A172 (cell line): ENCODE measurements around the gene CAPN9. TPM values are rescaled to one million over a fixed set of nuclear protein-coding genes. Genes with fewer than 3 reads are reported as not detected.
"Not testable (repeated sequence)": the region's sequence is repeated elsewhere in the genome, so short reads cannot be mapped to it uniquely, and the experiment has no call there.

Experiments used
- DNase-seq: peaks from one replicate; pipeline ENCODE4 v3.0.0-alpha.2; 2015; ENCODE audit warnings: low spot score
- total RNA-seq: library from RNA; depleted of rRNA; stranded (reverse); fragments of >200 nt; shearing (Covaris generic); gene quantifications from 2 replicates; pipeline ENCODE4 v1.2.3, GENCODE V29; 2014

The CAPN9 gene
- total RNA-seq, 1 experiment from 2014 or later: not detected

DNA sequence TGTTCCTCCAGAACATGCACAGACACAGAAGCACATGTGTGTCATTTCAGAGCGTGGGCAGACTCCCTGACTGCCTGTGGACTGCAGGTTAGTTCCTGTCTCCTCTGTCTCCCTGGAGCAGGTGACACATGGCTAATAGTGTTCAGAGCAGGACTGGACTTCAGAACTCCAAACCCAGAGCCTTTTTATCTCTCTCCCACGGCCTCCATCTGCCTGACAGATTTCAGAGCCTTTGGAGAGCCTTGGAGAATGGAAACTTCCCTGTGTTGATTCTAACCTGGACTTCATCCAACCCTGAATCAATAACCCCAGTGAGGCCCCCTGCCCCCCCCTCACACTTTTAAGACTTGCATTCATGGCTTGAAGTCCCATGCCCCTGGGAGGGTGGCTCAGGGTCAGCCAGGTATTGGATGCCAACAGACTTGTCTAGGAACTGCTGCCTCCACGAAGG, 76.8 kb downstream of the CAPN9 start:
- DNase-seq: no peak

DNA sequence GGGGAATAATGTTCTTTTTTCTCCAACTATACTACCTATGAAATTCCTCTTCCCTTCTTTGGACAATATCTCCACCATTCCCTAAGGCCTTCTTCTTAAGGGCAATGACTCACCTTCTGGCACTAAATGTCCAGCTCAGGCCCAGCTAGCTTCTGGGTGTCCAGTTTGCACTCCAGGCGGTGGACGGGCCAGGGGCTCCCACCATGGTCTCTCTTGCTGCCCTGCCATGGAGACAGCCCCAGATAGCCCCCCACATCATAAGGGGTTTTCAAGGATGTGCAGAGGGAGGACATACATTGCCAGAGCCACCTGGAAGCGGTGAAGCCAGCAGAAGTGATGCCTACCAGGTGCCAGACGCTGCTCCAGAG, 77.3 kb downstream of the CAPN9 start:
- peak; percentile 34 for DNase-seq

DNA sequence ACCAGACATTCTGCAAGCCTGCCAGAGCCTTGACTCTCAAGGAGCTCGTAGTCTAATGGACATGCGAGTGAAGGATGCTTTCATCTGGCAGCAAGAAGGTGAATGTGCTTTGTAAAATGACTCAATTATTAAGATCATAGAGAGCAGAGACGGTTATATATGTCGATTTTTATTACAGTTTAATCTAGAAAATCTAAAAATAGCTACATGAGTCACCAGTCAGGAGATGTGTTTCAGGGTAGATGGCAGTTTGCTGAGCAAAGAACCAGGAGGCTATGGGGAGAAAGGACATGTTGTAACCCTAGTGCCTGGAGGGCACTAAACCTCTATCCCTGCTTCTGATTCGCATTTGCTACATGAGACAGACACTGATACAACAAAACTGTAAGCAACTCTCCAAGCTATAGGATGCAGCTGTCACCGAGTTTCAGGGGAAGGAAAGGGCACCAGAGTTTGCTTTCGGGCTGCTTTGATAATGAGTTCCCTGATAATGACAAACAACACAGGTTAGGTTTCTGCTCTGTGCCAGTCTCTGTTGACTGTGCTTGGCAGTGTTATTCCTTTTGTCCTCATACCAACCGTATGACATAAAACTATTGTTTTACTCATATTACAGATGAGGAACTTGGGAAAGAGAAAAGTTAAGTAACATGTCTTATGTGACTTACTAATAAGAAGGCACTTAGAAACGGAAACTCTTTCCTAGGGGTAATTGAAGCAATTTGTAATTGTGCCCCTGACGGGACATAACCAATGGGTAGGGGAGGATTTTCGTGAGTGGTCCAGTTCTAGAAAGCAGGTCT, 77.9 kb downstream of the CAPN9 start:
- DNase-seq: peak; percentile 81

DNA sequence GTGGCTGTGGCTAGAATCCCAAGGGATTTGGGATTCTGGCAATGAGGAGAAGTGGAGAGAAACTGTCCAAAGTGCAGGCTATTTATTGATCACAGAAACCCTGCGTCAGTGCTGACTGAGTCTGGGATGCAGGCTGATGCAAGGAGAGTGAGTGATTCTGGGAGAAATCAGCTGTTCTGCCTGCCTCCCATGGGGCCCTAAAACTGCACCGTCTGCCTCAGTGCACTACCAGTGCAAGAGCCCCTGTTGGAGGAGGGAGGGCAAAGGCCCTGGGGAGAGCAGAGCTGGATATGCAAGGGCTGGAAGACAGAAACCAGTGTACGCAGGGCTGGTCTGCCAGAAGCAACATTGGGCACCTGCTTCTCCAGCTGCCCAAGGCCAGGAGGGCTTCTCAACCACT, 78.6 kb downstream of the CAPN9 start:
- DNase-seq: no peak

DNA sequence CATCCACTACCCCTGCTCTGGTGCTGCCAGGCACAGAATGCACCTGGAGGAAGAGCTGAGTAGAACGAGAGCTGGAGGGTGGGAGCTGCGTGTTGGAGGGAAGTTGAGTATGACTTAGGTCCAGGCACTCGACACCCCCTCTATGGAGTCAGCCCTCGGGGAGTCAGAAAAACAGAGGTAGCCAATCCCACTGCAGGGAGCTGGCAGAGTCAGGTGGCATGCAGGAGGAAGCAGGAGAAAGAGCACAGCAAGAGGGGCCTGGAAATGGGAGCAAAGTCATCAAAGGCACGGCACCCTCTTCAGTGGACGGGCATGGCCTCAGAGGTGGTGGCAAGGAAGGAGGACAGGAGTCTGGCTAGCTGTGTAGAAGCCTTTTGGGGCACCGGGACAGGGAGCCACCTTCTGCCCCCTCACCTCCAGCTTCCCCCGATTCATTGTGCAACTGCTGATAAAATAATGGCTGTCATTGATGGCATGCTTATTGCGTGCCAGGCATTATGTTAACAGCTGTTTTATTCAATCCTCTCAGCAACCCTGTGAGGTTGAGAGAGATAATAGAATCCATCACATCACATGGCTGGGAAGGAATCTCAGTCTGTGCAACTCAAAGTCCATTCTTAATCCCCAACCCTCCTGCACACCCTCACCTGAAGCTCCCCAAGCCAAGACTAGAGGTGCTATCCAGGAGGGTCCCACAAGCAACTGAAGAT, 79.1 kb downstream of the CAPN9 start:
- no peak for DNase-seq

DNA sequence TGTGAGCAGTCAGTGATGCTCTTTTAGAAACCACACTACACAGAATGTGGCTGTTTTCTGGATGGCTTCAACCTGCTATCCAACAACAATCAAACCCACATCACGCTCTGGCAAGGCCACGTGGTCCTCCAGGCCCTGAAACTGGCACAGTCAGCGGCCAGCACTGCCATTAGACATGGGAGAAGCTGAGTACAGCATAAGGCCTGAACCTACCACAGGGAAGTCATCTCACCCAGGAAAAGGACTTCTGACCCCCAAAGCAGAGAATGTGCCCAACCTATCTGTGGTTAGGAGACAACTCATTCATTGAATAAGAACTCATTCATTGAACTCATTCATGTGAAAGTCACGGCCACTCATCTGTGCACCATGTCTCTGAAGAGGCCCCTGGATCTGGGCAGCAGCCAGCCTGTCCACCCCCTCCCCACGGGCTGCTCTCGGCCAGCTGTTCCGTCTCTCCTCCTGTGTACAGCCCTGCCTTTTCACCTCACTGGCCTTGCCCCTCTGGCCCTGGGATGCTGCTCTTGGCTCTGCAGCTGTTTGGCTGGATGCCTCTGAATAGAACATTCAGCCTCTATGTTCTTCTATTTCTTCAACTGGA, 80.0 kb downstream of the CAPN9 start:
- DNase-seq: no peak

DNA sequence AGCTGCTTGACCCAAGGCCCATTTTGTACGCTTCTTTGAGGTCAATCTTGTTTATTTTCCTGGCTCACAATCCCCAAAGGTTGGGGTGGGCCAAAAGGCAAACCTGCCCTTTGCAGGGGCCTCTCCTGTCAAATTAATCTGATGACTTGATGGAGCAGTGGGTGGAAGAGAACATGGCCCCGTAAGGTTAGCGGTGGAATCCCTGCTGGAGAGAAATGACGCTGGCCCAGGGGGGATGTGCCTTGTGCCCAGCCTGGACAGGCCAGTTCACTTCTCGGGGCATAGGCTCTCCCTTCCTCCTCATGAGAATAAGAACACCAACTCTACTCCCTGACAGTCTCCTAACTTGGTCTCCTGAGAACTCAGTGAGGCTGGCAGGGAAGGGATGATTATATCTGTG, 80.6 kb downstream of the CAPN9 start:
- DNase-seq: no peak

DNA sequence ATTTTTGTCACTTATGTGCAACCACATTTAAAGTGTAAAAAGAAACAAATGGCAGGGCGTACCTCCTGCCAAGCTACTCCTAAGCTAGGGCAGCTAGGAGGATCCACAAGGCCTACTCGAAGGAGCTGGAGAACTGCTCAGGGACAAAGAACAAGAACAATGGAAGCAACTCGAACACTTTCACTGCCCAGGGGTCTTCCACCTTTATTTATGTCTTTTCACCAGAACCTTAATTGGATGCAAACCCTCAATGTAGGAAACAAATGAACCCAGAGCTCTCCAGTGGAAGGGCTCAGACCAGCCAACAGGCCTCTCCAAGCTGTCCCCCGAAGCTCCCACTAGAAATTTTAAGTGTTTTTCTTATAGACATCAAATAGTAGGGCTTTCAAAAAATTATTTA, 81.2 kb downstream of the CAPN9 start:
- DNase-seq: no peak

DNA sequence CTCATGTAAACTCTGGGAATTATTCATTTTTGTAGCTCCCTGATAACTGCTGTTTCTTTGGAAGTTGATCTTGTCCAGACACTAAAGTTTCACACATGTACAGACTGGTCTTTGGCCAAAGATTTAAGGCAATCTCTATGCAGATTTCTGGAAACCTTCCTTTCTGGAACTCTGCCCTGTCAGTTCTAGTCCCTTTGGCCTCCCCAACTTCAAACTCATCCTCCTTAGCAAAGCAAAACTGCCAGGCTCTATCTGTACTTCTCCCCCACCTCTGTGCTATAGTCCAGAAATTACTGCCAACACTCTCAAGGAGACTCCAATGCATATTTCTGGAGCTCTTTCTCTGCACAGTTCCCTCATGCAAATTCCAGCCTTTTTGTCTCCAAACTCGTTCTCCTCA, 84.6 kb downstream of the CAPN9 start:
- DNase-seq: no peak

DNA sequence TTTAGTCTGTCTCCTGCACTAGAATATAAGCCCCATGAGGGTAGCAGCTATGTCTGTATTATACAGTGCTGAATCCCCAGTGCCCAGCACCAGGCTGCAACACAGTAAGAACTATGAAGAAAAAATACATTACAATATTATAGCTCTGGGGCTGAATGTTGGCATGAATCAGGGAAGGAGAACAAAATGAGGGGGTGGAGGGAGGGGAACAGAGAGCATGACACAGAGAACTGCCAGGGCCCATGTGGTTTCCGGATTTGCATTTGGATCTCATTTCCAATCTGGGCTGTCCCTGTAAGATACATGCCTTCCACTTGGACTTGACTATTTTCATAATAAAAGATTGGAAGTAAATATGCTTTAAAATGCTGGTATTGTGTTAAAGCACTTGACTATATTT, 85.3 kb downstream of the CAPN9 start:
- DNase-seq: no peak

DNA sequence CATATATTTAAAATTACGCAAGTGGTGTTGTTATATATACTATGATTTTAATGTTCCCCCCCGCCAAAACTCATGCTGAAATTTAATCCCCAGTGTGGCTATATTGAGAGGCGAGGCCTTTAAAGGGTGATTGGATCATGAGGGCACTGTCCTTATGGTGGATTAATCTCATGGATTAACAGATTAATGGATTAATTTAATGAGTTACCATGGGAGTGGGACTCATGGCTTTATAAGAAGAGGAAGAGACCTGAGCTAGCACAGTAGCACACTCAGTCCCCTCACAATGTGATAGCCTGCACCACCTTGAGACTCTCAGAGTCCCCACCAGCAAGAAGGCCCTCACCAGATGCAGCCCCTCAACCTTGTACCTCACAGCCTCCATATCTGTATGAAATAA, 86.3 kb downstream of the CAPN9 start:
- no peak for DNase-seq

DNA sequence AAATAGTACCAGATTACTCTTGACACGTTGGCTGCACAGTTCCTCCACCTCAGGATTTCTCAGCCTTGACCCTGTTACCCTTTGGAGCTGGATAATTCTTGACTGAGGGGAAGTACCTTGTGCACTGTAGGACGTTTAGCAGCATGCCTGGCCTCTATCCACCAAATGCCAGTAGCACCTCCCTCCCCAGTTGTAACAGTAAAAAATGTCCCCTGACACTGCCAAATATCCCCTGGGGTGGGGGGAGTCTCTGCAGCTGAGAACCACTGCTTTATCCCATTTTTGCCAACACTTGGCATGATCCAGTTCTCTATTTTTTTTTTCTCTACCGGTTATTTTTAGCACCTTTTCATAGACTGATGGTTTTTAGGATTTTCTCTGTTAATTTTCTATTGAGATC, 87.1 kb downstream of the CAPN9 start:
- DNase-seq: no peak

DNA sequence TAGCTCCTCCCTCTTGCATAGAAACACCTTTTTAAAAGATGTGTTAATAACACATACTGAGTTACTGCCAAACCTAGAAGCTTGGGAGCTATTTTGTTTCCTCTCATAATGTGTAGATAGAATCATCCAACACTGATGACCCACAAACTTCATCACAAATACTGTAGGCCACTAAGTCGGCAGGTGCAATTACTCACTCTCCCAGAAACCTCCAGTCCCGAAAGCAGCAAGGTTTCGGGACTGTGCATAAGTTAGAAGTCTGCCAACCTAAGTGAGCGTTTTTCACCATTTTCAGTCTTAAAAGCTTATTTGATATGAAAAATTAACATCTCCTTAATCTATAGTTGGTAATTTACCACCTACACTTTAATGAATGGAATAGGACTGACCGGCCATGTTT, 89.2 kb downstream of the CAPN9 start:
- DNase-seq: no peak

DNA sequence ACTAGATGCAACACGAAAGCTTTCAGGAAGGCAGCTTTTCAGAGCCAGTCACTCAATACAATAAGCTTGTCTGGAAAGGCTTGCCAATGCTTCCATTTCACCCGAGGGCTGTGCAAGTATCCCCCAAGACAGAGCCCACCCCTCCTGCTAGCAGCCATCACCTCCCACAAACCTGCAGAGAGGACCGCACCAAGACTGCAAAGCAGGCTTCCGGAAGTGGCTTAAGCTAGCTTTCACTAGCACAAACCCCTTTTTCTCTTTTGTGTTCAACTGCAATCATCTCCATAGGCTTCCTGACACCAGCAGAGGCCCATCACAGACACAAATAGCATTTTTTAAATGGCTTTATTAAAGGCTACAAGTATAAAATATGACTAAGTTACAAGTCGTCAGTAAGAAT, 89.6 kb downstream of the CAPN9 start:
- no peak for DNase-seq

DNA sequence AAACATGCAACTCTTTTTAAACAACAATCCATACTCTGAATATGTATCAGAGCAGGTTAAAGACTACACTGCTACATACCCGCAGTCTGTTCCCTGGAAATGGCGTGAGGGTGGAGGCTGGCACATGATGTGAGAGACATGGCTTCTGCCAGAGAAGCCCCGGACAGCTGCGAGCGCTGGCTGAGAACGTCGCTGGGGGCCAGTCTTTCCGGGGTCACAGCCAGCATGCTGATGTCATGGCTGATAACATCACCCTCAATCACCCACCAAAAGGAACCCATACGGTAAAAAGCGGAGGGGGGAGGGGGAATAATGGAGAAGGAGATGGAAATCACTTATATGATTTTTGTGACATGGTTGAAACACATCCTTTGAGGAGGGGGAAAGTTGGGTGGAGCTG, 92.0 kb downstream of the CAPN9 start:
- DNase-seq: no peak

DNA sequence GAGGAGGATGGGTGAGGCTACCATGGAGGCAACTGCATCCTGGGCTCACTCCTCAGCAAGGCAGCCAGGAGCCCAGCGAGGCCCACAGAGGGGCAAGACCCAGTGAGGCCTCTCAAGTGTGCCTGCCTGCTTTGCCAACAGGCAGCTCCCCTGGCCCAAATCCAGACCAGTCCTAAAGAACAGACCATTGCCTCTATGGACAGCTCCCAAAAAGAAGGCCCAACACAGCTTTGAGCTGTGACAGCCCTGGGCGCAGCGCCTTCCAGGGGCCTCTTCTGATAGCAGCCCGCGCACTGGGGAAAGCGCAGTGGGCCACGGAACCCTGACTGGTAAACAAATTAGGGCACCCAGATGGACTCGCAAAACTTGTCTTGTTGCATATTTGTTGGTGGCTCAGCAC, 95.6 kb downstream of the CAPN9 start:
- no peak for DNase-seq

DNA sequence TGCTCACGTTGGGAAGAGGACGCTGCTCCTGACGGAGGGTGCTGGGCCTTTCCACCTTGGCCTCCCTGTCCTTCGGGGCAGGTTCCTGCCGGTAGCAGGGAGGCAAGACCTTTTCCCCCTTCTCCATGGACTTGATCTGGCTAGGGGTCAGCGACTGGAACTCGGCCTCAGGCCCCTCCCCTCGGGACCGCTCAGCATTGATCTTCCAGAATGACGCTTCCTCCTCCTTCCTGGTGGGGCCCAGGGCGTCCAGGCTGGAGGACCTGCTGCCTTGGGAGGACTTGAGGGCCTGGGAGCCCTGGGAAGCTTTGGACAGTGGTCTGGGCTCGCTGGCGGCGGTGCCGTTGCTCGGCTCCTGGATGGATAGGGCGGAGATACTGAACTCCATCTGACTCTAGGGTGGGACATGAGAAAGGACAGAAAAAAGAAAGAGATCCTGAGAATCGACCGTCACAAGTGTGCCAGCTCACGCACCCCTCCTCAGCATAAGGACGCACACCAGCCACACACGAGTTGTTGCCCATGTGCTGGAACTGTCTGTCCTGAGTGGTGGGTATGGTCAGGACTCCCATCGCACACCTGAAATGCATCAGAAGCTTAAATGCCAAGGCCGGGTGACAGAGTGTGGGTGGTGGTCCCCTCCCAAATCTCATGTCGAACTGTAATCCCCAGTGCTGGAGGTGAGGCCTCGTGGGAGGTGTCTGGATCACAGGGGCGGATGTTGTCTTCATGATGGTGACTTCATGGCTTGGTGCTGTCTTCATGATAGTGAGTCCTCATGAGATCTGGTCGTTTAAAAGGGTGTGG, 96.5 kb downstream of the CAPN9 start:
- no peak for DNase-seq

DNA sequence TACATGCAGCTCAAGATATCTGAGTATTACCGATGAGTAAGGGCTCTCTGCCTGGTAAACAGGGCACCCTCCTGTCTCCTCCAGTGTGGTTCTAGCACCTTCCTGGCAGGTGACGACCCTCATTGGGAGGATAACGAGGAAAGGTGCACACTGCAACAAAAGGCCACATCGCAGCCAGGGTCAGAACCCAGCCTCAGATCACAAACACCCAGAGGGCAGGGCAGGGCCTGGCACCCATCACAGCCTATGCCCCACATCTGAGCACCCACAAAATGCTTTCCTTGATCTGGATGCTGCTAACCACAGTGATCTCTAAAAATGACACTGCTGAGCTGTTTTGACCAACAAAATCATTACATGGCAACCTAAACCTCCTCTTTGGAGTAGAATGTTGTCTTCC, 97.4 kb downstream of the CAPN9 start:
- DNase-seq: no peak

DNA sequence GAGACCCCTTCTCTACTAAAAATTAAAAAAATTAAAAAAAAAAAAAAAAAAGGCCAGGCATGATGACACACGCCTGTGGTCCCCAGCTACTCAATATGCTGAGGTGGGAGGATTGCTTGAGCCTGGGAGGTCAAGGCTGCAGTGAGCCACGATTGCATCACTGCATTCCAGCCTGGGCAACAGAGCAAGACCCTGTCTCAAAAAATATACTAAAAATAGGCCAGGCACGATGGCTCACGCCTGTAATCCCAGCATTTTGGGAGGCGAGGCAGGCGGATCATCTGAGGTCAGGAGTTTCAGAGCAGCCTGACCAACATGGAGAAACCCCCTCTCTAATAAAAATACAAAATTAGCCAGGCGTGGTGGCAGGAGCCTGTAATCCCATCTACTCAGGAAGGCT, 98.0 kb downstream of the CAPN9 start:
- DNase-seq: not testable (repeated sequence)

DNA sequence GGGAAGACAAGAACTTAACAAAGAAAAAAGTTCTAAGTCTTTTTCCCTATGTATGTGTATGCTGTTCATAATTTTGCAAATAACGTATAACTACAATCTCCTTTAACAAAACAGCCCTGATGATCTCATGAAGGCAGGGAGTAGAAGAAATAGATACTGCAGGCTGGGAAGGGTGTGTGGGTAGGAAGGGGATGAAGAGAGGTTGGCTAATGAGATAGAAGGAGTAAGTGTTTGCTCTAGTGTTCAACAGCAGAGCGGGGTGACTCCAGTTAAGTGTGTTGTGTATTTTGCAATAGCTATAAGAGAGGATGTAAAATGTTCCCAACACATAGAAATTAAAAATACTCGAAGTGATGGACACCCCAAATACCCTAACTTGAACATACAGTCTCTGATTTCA, 101.0 kb downstream of the CAPN9 start:
- no peak for DNase-seq

DNA sequence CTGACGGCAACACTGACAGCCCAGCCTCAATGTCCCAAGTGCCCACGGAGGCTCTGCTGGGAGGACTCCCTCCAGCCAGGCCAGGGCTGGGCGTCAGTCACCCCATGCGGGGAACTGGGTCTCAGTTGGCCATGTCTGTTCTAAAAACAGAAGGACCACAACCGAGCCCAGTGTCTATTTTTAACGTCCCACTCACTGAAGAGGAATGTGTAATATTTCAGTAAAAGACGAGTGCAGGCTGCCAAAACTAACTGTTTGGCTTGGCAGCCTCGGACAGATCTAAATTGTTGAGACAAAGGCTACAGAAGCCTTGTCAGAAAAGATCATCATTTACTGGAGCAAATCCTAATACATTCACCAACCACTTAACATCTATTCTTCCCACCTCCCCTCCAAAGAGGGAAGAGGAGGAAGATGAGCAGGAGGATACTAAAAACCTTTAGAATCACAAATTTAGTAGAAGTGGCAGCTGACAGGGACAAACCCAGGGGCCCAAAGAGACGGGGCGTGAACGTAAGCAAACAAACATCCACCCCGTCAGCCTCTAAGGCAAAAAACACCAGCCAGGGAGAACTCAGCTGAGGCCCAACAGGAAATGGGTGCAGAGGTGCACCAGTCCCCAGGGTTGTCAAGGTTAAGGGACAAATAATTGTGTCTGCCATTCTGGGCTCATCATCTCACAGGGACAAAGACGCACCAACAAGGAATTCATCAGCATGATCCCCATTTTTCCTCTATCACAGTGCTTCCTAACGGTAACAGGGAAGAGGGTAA, 102.5 kb downstream of the CAPN9 start:
- peak; percentile 96 for DNase-seq
